Adipose tissue (tissue), 3 donors: ENCODE data around the gene GHR. TPM values are rescaled to one million over a fixed set of nuclear protein-coding genes. Genes with fewer than 3 reads are reported as not detected.

ENCODE experiments used
- H3K27ac ChIP-seq: one replicate; pipeline ENCODE4 v1.5.1; 2013; ENCODE audit warnings: low read depth, low read length
- WGBS, 3 donors: extraction: QIAGEN DNeasy Blood & Tissue Kit; methylation state at CpG; one replicate each; pipeline ENCODE4 v1.1.7; 2013; 5-methylcytosine and 5-hydroxymethylcytosine counted together
- polyA plus RNA-seq, 3 donors: library from polyadenylated mRNA; stranded (reverse); fragments of 200-250 nt; gene quantifications; one replicate each; pipeline ENCODE4 v1.2.3, GENCODE V29; 2013
- donor health status: healthy with polysubstance abuse.
- donor health status: Bipolar disorder and iron deficiency.
- donor health status: healthy.

GHR gene
- polyA plus RNA-seq, 3 donors = 6.3 to 108 (median 49.6) TPM

DNA sequence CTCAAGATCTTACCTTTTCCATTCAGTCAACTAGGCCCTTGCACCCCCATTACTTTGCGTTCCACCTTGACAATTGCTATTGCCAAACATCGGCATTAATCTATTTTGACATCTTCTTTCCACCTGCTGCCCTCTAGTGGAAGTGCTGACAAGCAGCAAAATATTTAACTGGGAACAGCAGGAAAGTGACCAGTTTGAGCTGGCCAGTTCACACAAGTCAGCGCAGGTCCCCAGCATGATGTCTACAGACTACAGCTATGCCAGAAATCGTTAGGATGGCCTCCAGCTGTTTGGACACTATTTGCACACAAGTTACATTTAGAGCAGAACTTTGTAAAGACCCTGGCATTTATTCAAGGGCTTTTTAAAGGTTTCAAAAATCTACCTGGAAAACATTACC is 160.1 kb downstream of the GHR start:
- no peak overlapping the region for H3K27ac ChIP-seq
- 9 to 18% (median 16%) methylated on average over 4 of the region's 4 CpGs for WGBS, 3 donors

DNA sequence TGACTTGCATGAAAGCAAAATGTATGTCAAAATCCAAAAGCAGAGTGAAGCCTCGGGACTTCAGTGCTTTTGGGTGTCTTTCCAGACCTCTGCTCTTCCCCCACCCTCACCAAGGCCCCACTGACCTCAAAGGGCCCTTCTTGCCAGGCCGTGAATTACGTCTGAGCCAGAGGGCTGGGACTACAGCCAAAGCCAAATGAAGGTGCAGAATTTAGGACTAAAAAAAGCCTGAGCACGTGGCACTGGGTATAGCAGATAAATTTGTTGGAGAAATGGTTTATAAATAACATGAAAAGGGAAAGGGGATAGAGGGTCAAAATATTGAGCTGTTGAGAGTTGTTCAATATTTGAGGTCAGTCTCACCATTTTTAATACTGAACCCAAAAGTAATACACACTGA is 163.4 kb downstream of the GHR start:
- H3K27ac ChIP-seq = no peak overlapping the region
- 8 to 13% (median 9%) methylated on average over 4 of the region's 4 CpGs for WGBS, 3 donors

DNA sequence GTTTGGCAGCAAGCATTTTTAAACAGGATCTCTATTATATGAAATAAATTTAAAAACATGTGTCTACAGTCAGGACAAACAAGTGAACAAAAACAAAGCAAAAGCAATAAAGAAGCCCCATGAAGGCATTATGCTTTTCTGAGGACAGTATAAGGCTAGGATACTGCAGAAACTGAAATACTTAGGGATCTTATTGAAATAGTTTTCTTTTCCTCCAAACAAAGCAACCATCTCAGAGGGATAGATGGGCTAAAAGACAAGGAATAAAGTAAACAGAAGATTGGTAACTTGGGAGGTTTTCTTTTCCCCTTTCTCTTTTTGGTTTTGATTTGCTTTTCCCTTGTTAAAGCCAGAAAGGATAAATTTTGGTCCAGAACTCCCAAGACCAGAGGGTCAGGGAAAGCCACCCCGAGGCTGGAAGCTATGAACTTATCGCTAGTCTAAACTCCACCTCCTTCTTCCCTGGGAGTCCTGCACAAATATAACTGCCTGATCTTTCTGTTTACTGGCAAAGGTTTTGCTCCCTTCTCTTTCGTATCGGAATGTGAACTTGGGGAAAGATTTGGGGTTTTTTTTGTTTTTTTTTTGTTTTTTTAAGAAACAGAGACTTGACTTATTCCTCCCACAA is 164.0 kb downstream of the GHR start:
- WGBS, 3 donors = 42 to 54% (median 52%) methylated on average over 4 of the region's 4 CpGs
- H3K27ac ChIP-seq = no peak overlapping the region

DNA sequence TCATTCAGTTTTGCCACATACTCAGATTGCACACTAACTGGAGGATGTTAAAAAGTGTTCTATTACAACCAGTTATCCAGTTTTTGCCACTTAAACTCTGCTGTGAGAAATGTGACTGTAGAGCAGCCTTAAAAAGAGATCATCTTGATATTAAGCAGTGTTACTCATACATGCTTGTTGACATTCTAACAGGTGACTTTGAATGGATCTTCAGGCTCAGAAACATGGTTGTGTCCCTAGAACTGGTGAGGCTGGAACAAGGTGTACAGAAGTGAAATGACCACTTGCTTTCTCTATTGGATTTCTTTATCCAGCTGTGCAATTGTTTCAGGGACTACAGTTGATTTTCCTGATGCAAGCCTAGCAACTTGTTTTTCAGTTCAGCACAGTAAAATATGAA is 167.3 kb downstream of the GHR start:
- no peak overlapping the region for H3K27ac ChIP-seq

DNA sequence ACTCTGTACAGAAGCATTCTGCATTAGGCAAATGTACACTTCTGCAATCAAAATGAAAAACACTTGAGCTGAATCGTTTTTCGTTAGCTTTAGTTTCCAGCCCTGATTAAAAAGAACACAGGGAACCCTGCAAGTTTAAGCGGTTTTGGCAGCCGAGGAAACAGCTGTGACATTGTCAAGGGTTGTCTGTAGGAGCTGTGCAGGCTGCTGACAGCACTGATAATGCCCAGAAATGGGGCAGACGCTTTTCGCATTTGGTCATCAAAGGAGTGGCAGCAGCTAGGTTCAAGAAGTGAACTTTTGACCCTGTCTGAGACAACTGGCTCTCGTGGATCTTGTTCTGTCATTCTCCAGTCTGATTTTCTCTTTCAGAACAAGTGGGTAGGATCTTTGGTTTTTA is 167.8 kb downstream of the GHR start:
- WGBS, 3 donors = 3 to 16% (median 3%) methylated on average over 7 of the region's 7 CpGs
- no peak overlapping the region for H3K27ac ChIP-seq

DNA sequence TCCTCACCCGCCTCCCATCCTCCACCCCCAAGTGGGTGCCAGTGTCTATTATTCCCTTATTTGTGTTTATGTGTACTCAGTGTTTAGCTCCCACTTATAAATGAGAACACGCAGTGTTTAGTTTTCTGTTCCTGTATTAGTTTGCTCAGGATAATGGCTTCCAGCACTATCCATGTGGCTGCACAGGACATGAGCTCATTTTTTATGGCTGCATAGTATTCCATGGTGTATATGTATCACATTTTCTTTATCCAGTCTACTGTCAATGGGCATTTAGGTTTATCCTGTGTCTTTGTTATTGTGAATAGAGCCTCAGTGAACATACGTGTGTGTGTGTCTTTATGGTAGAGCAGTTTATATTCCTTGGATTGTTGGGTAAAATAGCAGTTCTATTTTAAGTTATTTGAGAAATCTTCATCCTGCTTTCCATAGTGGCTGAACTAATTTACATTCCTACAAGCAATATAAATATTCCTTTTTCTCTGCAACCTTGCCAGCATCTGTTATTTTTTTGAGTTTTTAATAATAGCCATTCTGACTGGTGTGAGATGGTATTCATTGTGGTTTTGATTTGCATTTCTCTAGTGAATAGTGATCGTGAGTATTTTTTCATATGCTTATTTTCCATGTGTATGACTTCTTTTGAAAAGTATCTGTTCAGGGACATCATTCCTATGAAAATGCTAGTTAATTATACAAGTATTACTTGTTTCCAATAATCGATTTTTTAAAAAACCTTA is 169.3 kb downstream of the GHR start:
- no peak overlapping the region for H3K27ac ChIP-seq
- 88 to 95% (median 89%) methylated on average over 5 of the region's 5 CpGs for WGBS, 3 donors

DNA sequence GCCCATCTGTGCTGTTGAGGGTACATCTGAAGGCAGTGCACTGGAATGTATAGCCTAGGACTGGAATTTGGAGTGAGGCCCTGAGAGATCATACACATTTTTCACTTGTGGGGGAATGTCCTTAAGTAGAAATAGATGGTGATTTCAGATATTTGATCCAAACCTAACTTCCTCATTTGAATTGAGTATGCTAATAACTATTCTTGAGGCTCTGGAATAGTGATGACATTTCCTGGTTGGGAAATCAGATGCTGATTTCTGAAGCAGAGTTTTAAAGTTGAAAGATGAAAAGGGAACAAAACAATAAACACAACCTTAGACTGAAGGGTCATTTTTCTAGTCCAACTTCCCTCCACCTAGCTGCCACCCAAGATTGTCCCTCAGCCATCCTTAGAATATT is 170.4 kb downstream of the GHR start:
- H3K27ac ChIP-seq = no peak overlapping the region

DNA sequence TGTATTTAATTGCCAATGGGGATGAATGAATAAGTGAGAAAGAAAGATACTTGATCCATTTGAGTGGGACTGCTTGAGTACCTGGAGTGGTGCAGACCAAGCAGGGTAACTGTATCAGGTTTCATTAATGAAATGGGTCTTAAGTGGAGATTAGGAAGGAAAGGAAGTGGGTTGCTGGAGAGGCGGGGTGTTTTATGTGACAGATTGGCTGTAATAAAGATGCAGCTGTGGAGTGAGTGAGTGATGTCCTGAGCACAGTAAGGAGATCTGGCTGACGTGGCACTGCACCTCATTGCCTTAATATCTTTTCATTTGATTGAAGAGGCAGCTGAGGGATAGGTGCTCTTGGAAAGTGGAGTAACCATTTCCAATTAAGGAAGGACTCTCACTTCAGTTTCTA is 172.4 kb downstream of the GHR start:
- no peak overlapping the region for H3K27ac ChIP-seq
- WGBS, 3 donors = 65 to 79% (median 69%) methylated on average over 2 of the region's 2 CpGs

DNA sequence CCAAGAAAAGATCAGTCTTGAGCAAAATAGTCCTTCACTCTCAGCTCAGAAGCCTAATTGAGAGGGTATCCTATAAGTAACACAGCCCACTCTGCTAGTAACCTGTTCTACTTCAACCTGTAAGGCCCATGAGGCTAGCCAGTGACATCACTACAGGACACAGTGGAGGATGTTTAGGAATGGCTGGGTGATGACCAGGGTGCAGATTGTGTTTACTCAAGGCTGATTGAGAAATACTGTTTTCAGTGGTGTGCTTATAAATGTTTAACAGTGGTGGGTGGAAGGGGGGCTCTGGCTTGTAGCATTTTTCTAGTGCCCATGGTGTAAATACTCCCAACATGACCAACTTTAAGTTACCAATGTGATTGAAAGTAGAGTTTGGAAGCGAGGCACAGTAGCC is 173.6 kb downstream of the GHR start:
- 90 to 97% (median 96%) methylated on average over 1 of the region's 1 CpG for WGBS, 3 donors
- H3K27ac ChIP-seq = no peak overlapping the region

DNA sequence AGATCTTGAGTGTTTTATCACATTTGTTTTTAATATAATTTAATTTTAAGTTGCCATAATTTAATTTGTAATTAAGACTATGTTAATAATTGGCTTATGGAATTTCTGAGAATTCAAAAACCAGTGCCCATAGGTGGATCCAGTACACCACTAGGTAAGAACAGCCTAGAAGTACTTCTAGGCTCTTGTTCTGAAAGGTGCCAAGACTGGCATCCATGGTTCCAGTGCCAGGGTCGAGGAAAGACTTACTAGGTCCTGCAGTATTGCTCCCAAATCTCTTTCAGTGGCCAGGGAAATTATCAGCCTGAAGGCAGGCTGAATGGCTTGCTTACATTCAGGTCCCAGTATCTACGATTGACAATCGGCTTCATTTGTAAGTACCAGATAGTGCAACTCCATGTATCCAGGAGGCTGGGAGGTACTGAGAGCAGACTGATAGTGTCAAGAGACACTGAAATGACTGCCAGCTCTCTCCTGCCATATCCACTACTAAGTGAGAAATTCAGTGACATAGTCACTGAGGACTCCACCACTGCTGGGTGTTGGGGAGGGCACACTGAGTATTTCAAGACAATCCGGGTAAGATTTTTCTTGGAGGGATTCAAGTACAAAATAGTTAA is 174.2 kb downstream of the GHR start:
- H3K27ac ChIP-seq = no peak overlapping the region
- WGBS, 3 donors = 93 to 95% (median 94%) methylated on average over 4 of the region's 4 CpGs

DNA sequence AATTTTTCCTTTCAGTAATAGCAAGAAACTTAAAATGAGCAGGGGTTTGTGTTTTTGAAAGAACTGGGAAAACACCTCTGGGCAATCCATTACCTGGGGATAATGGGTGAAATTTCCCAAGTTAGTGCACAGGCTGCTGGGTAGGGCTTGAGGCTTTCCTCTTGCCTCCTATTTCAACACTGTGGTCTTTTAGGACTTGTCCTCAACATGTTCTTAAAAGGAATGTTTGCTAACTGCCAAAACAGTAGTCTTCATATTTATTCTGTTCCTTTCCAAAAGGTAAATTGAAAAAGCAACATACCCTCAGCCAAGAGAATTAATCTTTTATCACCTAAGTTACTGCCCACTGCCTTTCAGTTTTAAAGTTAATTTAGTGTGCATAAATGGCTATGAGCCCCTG is 175.1 kb downstream of the GHR start:
- H3K27ac ChIP-seq = no peak overlapping the region

DNA sequence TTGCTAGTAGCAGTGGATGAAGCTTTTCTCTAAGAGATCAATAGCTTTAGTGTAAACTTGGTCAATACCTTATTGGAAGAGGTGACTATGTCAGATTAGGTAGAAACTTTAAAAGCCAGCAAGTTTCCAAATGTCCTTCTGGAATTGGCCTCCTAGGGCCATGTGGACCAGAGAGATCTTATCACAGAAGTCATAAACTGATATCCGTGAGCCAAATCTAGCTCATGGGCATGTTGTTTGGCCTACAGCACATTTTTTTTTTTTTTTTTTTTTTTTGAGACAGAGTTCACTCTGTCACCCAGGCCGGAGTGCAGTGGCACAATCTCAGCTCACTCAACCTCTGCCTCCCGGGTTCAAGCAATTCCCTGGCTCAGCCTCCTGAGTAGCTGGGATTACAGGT is 175.9 kb downstream of the GHR start:
- 82 to 89% (median 84%) methylated on average over 3 of the region's 3 CpGs for WGBS, 3 donors
- no peak overlapping the region for H3K27ac ChIP-seq

DNA sequence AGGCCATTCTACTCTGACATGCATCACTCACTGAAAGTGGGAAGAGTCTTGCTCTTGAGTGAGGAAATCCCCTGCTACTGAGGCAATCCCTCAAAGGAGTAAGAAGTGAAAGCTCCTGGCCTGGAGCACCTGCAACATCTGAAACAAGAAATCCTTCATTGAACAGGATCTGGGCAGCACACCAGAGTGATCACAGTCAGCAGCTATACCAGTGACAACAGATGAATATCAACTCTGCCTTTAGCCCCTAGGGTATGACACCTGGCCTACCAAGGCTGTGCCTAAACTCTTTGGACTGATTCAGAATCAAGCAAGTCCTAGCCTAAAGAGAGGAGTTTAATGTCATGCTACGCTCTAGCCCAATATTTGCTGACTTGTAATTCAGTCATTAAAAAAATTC is 177.2 kb downstream of the GHR start:
- 93 to 100% (median 98%) methylated on average over 1 of the region's 1 CpG for WGBS, 3 donors
- no peak overlapping the region for H3K27ac ChIP-seq

DNA sequence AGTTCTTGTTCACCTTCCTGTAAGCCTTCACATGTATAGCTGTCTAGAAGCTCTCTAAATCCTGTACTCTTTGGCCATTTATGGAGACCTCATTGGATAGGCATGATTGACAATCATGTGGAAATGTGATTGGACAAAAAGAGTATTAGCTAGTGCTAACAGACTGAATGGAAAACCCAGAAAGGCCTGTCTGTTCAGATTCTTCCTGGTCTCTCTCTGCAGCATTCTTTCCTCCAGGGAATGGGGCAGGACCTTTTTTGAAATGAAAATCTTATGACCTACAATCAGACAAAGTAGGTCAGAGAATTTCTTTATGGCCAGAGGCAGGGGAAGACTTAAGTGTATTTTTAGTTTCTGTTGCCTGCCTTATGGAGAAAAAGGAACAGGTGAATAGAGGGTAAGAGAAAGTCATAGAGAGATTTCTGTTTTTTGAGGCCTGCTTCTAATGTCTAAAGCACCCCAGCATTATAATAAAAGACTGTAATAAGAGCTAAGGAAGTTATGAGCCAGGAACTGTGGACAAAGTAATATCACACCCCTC is 181.0 kb downstream of the GHR start:
- H3K27ac ChIP-seq = no peak overlapping the region

DNA sequence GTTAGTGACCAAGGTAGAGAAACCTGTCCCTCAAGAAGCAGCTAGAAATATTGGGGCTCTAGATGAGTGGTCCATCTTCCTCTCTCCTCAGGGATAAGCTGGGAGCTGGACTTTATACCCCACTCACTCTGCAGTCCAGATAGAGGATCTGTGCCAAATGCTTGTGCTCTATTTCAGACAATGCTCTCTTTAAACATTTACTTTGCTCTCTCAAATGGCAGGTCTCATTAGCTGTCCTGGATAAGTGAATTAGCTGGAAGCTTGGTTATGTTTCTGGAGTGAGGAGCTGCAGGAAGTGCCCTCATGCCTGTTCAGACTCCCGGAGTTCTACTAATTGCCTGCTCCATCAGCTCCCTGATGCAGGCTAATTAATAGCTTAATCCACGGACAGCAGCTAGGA is 182.3 kb downstream of the GHR start:
- no peak overlapping the region for H3K27ac ChIP-seq
- 72 to 90% (median 78%) methylated on average over 2 of the region's 2 CpGs for WGBS, 3 donors

DNA sequence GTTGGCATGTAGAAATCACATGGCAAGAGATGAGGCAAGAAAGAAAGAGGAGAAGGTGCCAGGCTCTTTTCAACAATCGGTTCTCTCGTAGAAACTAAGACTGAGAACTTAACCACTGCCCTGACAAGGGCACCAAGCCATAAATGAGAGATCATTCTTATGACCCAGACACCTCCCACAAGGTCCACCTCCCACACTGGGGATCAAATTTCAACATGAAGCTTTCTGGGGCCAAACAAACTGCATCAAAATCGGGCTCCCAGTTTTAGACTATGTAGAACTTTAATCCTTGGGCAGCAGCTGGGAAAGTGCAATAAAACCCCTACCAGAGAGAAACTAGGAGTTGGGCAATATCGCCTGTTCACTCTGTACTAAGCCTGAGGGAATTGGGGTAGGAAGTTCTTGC is 183.2 kb downstream of the GHR start:
- no peak overlapping the region for H3K27ac ChIP-seq
- WGBS, 3 donors = 84 to 87% (median 85%) methylated on average over 4 of the region's 4 CpGs

DNA sequence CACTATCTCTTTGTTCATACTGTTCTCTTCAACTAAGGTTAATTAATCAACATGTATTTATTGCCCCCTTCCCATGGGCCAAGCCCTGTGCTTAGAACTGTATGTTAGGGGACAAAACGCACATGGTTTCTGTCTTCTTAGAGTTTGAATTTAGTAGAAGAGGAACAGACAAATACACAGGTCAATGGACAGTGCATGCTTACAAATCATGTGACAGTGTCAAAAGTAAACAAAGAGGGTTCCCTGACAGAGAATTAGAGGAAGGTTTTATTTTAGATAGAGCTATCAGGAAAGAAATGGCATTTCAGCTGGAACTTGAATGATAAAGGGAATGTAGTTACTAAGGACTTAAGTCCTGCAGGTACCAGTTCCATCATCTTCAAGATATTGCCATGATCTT is 188.2 kb downstream of the GHR start:
- 88 to 100% (median 93%) methylated on average over 1 of the region's 1 CpG for WGBS, 3 donors
- no peak overlapping the region for H3K27ac ChIP-seq

DNA sequence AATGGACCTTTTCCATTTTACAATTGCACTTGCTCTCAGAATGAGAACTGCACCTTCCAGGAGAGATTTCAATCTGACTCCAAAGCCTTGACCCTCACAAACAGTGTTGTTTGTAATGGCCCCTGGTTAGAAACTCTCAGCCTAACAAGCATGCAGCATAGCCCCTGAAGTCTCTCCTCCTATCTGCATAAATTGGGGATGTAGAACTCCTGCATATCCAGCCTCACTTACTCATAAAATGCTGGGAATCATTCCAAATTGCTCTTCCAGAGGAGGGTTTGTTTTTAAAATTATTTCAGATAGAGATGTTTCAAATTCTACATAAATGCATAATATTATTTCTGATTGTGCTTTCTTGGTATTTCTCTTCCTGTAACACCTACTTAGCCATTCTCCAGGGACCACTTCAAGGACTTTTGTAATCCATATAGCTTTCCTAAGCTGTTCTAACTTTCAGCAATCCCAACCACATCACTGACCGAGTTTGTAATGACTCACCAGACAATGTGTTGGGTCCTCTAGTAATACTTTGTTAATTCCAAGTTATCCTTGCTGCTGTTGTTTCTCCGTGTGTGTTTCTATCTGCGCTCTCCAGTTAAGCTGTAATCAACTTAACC is 189.6 kb downstream of the GHR start:
- no peak overlapping the region for H3K27ac ChIP-seq
- 54 to 81% (median 67%) methylated on average over 3 of the region's 3 CpGs for WGBS, 3 donors

DNA sequence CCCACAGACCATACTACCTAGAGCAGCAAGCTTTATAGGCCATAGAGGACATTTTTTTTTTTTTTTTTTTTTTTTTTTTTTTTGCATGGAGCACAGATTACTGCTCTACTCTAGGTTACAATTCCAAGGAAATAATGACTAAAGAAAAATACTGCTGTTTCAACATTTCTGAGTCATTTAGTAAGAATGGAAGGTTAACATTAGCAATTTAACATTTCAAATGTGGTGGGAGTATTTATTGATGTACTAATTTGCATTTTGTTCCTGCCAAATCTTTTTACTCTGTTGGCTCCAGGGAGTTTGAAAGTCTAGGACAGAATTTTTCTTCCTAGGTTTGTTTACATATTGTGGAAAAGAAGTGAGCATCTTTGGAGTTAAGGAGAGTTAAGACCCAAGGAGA is 191.3 kb downstream of the GHR start:
- no peak overlapping the region for H3K27ac ChIP-seq
